ENCODE data around the gene SIM1.

SIM1 gene, protein sequence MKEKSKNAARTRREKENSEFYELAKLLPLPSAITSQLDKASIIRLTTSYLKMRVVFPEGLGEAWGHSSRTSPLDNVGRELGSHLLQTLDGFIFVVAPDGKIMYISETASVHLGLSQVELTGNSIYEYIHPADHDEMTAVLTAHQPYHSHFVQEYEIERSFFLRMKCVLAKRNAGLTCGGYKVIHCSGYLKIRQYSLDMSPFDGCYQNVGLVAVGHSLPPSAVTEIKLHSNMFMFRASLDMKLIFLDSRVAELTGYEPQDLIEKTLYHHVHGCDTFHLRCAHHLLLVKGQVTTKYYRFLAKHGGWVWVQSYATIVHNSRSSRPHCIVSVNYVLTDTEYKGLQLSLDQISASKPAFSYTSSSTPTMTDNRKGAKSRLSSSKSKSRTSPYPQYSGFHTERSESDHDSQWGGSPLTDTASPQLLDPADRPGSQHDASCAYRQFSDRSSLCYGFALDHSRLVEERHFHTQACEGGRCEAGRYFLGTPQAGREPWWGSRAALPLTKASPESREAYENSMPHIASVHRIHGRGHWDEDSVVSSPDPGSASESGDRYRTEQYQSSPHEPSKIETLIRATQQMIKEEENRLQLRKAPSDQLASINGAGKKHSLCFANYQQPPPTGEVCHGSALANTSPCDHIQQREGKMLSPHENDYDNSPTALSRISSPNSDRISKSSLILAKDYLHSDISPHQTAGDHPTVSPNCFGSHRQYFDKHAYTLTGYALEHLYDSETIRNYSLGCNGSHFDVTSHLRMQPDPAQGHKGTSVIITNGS

DNA sequence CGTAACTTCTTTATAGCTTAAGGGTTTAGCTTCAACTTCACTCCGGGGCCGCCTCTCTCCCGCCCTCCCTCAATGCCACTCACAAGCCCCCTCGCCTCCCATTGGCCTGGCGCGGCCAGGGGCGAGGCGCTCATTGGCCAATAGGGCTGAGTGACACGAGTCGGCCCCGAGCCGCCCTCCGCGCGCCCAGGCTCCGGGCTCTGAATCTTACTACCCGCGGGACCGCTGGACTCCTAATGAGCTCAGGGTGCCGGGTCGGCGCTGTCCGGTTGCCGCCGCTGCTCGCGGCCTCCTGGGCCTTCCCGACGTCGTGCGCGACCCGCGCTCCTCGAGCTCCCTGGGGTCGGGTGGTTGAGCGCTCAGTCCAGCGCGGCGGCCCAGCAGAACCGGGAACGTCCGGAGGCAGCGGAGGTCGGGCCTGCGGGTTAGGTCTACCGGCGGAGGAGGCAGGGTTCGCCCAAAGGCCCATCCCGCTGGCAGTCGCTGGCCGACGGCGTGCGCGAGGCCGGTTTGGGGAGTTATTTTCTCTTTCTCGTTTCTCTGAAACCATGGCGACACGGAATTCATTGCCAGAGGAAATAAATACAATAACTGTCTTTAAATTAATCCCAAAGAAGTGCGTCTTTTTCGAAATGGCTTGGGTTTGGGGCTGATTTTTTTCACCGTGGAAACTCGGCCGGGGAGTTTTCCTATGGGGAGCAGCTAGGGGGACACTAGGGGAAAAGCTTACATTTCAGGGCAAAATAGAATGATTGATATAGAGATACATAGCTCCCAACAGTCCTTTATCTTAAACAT, at the start of gene SIM1:
Gene SIM1 (minus strand): TSS at position 19 of the 798 bp plus-strand sequence. CDS start 1,453 bp downstream, outside the sequence.
- DNase-seq: peak; percentile 94

DNA sequence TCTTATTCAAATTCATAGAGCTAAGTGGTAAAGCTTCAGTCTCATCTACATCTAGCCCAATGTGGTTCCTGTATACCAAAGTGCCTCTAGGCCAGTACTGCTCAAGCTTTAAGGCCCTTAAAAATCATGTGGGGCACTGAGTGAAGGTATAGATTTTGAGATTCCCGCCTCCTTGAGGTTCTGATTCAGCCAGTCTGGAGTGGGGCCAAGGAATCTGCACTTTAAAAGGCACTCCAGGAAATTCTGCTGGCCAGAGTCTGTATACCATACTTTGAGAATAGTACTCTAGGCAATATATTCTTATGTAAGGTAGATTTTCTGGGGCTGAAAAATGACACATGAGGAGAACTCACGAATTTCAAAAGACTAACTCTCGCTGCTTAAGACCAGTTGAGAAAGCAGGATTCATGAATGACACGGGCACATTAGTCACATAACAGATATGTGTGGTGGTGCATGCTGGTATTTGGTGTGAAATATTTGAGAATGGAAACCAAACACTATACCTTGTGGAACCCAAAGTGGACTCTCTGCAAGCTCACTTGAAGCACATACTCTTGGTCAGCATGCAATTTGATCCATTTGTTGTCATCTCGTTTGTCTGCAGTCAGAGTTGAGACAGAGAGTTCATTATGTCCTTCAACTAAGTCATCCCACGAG, 47.6 kb upstream of the SIM1 start:
- DNase-seq: peak; percentile 70

DNA sequence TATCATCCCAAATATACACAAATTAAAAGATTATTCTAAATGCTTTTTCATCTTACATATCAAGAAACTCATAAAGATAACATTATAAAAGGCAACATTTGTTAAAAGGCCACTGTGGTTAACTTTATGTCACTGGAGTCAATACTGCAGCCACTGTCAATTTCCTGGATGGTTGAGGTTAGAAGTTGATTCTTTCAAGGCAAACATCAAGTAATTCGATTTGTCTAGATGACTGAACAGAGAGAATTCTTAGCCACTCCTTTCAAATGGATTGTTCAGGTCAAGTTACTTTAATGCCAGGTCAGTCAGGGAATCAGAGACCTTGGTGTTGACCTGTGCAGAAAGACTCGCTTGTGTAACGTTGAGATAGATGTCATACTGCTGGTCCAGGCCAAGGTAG, 44.4 kb upstream of the SIM1 start:
- no peak for DNase-seq

DNA sequence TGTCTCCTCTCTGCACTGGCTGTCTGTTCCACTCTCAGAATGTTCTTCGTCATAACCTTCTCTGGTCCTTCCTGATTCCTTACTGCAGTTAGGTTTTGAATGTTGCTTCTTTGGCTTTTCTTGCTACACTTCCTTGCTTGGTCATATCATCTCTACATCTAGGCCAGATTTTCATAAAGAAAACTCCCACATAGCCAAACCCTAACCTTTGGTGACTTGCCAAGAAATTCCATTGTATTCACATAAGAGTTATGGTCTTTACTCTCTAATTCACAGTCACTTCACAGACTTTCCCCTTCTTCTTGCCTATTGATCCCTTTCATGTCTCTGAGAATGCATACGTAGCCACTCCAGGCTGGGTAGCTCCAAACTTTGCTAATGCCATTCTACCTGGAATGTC, 41.9 kb upstream of the SIM1 start:
- peak; percentile 85 for DNase-seq

DNA sequence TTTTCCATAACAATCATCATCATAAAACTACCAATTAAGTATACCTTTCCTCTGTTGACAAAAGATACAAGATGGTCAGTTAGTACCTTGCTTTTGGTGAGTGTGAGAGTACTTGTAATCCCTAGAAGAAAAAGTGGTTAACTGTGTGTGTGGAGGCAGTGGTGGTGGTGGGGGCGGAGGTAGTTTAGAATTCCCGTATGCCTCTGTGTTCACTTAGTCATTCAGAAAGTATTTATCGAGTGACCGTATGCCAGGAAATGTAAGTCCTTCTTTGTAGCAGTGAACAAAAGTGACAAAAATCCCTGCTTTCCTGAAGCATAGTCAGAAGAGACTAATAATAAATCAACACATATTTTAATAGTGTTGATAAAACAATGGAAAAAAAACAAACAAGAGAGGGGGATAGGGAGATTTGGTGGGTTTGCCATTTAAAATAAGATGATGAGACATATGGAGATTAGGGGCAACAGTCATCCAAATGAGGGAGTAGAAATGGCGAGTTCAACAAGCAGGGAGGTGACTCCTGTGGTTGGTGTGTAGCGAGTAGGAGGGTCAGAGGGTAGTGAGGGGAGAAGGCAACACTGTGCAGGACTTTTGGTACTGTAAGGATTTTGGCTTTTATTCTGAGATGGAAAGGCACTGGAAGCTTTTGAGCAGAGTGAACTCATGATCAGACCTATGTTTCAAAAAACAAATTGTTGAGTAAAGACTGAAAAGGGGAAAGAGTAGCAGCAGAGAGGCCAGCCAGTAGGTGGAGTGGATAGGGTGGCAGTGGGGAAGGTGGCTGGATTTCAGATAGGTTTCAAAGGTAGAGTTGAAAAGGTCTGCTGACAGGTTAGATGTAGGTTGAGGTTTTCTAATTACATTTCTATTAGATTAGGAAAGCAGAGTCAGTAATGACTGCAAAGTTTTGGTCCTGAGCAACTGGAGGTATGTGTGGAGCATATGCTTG, 40.3 kb upstream of the SIM1 start:
- DNase-seq: peak; percentile 83

DNA sequence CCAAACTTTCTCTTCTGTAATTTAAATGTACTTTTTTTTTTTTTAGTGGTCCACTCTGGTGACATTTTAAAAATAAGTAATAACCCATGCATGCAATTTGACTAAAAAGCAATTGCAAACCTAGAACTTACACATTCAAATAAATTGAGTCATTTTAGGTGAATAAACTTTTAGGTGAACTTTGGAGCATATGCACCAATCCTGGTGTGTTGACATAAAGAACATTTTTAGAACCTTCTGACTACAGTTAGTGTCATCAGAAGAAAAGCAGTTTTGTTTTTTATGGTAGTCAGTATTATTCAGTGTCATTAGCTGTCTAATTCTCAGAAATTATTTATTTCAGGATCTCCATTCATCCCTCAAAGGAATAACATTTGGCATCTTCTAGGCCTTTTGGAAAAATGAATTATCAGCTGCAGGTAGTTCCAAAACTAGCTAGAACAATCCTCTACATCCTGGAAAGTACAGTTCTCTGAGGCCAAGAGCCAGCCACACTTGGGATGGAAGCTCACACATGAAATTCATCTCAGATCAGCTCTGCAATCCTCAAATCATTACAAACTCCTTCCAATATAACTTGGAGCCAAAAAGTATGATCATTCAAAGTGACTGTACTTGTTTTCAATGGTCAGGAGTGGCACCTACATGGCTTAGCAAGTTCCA, 38.5 kb upstream of the SIM1 start:
- DNase-seq: no peak

DNA sequence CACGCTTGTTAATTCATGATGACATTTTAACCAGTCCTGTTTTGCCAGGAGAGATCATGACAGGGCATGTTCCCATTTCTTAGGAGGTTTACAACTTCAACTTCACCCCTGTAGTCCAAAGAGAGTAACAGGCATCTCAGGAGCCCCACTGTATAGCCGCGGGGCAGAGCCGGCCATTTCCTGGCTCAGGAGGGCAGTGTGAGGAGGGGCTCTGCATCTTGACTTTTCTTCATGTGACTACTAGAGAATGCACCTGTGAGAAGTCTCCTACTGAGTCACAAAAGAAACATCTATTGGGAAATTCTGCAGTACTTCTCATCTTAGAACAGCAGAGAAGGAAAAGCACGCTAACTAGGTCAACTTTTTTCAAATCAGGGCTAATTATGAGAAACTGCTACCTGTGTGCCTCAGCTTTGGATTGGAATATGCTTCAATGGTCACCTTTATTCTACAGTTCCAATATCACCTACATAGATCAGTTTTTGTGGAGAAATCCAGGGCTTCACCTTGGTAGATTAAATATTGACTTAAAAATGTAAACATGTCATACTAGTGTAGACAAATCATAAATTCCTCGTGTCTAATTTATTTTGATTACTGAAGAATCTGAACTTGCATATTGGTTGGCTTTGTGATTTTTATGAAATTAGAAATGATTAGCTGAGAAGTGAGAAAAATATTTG, 28.6 kb upstream of the SIM1 start:
- no peak for DNase-seq

DNA sequence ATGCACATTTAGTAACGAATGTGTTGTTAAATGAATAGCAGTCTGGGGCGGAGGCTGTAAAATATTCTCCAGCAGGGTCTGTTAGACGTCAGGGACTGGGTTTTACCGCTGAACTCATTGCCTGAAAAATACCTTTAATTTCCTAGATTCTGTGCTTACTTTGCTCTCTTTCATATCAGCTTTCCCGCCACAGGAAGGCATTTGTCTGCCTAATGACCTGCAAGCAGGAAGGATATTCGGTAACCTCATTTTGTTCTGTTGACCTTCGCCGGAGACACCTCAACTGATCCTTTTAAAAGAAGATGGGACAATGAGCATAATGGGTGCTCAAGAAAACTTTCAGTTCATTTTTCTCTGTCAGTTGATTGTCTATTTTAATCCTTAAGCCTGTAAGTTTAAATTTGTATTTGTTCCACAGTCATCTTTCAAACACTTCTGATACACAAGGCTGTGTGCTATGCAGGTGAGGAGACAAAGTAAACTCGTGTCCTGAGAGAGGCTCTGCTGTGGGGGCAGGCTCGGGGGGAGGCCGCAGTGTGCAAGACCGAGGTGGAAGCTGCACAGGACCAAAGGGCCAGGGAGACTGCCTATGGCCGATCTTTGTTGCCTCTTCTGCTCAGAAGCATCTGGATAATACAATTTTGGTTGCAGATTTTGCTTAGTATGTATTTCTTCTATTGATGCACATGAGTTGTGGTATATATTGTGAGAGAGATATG, 27.4 kb upstream of the SIM1 start:
- DNase-seq: no peak

DNA sequence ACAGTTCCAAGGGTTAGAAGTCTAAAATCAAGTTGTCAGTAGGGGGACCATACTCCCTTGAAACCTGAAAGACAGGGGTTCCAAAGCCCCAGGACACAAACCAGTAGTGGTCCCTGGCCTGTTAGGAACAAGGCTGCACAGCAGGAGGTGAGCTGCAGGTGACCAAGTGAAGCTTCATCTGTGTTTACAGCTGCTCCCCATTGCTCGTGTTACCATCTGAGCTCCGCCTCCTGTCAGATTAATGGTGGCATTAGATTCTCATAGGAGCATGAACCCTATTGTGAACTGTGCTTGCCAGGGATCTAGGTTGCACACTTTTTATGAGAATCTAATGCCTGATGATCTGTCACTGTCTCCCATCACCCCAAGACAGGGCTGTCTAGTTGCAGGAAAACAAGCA, 25.3 kb upstream of the SIM1 start:
- no peak for DNase-seq

DNA sequence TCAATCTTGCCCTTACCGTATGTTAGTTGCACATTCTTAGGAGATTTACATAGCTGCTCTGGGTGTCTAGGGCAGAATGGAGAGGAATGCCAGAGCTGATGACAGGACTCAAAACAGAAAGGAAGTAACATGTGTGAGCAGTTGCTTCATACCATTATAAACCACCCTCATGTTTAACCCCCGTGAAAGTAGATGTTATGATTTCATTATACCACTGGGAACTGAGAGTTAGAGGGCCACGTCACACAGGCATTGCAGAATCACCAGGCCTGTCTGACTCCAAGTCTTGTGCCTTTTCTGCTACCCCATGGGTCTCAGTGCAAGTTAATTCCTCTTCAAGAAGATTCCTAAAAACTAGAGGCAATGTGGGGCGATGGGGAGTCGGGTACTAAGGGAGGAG, 23.5 kb upstream of the SIM1 start:
- peak; percentile 73 for DNase-seq

DNA sequence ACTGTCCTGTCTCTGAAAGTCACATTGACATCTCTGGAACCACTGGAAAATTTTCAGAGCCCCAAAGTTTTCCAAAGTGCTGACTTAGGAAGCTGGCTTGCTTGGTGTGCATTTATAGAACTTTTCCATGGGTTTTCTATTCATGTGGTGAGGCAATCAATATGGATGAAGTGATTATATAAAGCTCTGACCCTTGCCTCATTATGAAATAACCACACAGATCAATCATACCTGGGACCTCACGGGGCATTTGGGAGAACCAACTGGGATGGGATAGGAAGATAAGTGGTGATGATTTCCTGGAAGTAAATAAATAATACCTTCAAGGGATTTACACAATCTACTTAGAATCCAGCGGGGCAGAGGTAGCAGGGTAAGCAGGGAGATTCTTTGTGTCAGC, 22.9 kb upstream of the SIM1 start:
- DNase-seq: no peak

DNA sequence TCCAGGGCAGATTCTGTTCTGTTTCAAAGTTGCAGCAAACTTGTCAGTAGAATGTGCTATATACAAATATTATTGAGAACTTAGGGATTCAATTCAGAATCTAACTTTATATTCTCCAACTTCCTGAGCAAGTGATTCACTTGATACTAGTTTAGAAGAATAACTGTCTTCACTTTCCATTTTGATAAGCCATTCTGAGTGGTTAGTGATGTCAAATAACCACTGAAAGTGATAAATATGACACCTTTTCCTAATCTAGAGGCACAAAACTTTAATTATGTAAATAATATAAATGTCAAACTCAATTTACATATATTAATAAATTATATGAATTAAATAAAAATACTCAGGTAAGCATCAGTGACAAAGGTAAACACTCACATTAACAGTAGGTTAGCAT, 20.5 kb upstream of the SIM1 start:
- DNase-seq: no peak

DNA sequence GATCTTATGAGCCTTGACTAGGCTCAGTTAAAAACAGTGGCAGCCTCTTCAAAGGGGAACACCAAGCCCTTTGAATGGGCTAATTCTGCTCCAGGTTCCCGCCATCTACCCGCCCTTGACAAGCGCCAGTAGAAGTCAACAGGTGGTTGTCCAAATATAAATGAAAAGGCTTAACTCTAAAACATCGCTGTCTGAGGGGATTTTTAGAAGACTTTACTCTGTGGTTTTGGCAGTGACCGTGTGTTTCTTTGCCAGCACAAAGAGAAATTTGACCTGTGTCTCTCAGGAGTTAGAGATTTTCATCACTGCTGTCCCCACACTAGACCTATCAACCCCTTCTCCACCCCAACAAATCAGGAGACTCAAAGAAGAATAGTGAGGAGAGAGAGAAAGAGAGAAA, 19.8 kb upstream of the SIM1 start:
- no peak for DNase-seq

DNA sequence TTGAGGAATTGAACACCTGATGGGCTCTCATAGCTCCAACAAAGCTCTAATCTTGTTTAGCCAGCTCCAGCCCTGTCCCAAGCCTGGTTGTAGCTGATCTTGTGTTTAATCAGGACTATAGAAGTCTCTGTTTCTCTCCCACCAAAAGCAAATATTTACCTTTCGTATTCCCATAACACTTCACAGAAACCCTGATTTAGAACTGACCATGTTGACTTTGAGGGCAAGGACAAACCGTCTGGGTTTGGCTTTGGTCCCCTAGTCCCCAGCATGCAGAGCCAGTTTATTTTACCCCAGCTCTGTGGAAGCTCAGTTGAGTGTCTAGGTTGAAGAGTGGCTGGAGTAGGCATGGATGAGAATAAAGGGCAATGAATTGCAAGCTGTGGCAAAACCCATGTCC, 18.0 kb upstream of the SIM1 start:
- DNase-seq: no peak

DNA sequence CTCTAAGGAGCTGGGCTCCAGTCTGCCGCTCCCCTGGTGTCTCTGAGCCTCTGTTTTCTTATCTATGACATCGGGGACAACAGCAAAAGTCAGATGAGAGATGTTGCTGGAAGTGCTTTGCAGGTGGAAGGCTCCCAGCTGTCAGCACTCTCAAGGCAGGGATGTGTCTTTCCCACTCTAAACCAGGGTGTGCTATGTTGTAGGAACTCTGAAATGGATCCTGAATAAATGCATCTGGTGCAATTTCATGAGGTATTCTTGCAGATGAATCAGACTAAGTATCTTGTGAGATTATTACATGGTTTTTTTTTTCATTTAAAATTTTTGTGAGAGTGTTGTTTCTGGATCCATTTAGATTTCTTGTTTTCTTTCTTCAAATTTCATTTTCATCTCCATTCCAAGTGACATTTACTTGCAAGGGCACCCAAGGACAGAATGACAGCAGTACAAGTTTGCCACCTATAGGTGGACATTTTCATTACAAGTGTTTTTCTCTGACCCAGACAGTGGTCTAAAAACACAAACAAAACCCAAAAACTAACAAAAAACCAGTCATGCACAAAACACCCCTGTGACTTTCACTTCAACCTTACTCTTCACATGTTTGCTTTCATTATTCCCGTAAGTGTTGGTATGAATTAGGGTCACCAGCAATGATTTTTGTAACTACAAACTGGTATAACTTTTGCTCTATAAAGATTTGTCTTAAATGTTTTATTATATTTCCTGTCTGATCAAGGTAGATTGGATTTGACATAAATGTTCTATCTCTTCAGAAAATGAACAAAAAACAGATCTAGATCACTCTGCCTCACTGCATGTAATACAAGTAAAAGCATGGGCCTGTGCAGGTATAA, 14.7 kb upstream of the SIM1 start:
- peak; percentile 48 for DNase-seq

DNA sequence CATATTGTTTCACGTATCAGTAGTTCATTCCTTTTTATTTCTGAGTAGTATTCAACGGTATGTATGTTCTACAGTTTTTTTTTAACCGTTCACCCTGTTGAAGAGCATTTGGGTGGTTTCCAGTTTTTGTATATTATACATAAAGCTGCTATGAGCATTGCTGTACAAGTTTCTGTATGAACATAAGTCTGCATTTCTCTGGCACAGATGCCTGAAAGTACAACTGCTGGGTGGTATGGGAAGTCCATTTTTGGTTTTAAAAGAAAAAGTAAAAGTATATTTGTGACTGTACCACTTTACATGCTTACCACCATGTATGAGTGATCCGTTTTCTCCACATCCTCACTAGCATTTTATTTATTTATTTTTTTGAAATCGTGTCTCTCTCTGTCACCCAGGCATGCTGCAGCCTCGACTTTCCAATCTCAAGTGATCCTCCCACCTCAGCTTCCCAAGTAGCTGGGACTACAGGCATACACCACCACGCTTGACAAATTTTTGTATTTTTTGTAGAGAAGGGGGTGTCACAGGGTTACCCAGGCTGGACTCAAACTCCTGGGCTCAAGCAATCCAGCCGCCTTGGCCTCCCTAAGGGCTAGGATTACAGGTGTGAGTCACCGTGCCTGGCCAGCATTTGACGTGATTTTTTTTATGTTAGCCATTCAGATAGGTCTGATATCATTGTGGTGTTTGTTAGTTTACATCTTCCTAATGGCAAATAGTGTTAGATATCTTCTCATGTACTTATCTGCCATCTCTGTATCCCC, 11.0 kb upstream of the SIM1 start:
- no peak for DNase-seq

DNA sequence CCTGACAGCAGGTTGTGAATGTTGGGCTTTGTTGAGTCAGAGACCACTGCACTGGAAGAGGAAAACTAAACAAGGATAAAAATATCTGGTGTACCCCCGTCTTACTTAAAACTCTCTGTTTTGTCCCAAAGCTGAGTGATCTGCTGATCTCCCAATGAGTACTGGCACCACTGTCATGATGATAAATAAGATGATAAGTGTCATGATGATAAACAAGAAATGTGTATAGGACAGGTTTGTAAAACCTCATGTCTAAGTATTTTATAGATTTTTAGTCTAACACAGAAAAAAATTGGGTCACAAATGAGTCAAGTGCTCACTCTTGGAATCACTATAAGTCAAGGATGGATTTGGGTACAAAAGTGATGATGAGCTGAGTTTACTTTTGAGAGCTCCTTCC, 8.5 kb upstream of the SIM1 start:
- no peak for DNase-seq

DNA sequence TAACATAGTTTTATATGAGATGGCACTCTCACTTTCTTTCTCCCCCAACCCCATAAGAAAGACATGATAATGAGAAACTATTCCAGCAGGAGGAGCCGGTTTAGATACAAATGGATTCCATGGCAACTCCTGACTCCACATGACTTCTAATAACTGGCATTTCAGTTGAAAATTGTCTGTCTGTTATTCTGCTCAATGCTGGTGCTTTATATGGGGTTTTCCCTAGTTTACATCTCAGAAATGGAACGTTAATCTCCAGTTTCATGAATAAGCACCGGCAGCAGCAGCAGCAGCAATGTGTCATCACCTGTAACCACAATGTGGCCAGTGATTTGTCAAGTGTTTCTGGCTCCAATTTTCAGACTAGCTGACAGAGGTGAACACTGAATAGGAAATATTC, 8.0 kb upstream of the SIM1 start:
- DNase-seq: peak; percentile 89

All from fibroblast of upper back skin (primary cell).